ENCODE results near the gene STUM. TPM values are rescaled to one million over a fixed set of nuclear protein-coding genes. Genes with fewer than 3 reads are reported as not detected.
A peak's percentile ranks its signal among the peaks of the same experiment; 100 is the strongest.

STUM gene
- total RNA-seq, 1 donor from 2014 or later, result 0.08 TPM

GRCh38 chr1:226633541-226634165, 85.1 kb downstream of the STUM start:
- TF ChIP-seq CTCF (IDR thresholded peaks at IDR 0.05; ENCODE audit: unreplicated experiment), result no peak
- no peak for DNase-seq (ENCODE audit: low spot score)
- no peaks in the 10 kb centered on the region for H3K9me3 Mint-ChIP-seq (ENCODE audit: unreplicated experiment)
- H3K4me3 Mint-ChIP-seq (ENCODE audit: unreplicated experiment), result no peak overlapping the region
- H3K27ac Mint-ChIP-seq (ENCODE audit: unreplicated experiment), result no peak overlapping the region
- peaks cover 28% of the 10 kb centered on the region for H3K27me3 Mint-ChIP-seq (ENCODE audit: unreplicated experiment)
- peaks cover 33% of the 10 kb centered on the region for H3K4me1 Mint-ChIP-seq (ENCODE audit: unreplicated experiment)
- peaks cover 57% of the 10 kb centered on the region for H3K36me3 Mint-ChIP-seq (ENCODE audit: low read depth, unreplicated experiment)

GRCh38 chr1:226634166-226634588, 85.6 kb downstream of the STUM start:
- TF ChIP-seq CTCF (IDR thresholded peaks at IDR 0.05; ENCODE audit: unreplicated experiment), result peak; percentile 97
- Mint-ChIP-seq H3K9me3 (ENCODE audit: unreplicated experiment) (no peaks in the 10 kb centered on the region), H3K4me1 (ENCODE audit: unreplicated experiment) (peaks cover 33% of the 10 kb centered on the region), H3K27ac (ENCODE audit: unreplicated experiment) (no peak overlapping the region), H3K27me3 (ENCODE audit: unreplicated experiment) (peaks cover 26% of the 10 kb centered on the region), H3K36me3 (ENCODE audit: low read depth, unreplicated experiment) (peaks cover 57% of the 10 kb centered on the region), H3K4me3 (ENCODE audit: unreplicated experiment) (peak overlapping the region; percentile 5)
- DNase-seq (ENCODE audit: low spot score), result peak; percentile 80

- no peak for DNase-seq (ENCODE audit: low spot score)
- Mint-ChIP-seq H3K4me3 (ENCODE audit: unreplicated experiment) (peak overlapping the region; percentile 71), H3K27ac (ENCODE audit: unreplicated experiment) (peak overlapping the region; percentile 64), H3K9me3 (ENCODE audit: unreplicated experiment) (no peaks in the 10 kb centered on the region), H3K4me1 (ENCODE audit: unreplicated experiment) (peaks cover 36% of the 10 kb centered on the region), H3K27me3 (ENCODE audit: unreplicated experiment) (peaks cover 26% of the 10 kb centered on the region), H3K36me3 (ENCODE audit: low read depth, unreplicated experiment) (peaks cover 60% of the 10 kb centered on the region)
- no peak for TF ChIP-seq CTCF (IDR thresholded peaks at IDR 0.05; ENCODE audit: unreplicated experiment)
Measured at GRCh38 chr1:226634611-226635246, 86.2 kb downstream of the STUM start.

- DNase-seq (ENCODE audit: low spot score), result no peak
- H3K9me3 Mint-ChIP-seq (ENCODE audit: unreplicated experiment), result no peaks in the 10 kb centered on the region
- peak overlapping the region; percentile 64 for H3K27ac Mint-ChIP-seq (ENCODE audit: unreplicated experiment)
- TF ChIP-seq CTCF (IDR thresholded peaks at IDR 0.05; ENCODE audit: unreplicated experiment), result no peak
- H3K4me3 Mint-ChIP-seq (ENCODE audit: unreplicated experiment), result peak overlapping the region; percentile 71
- peaks cover 39% of the 10 kb centered on the region for H3K4me1 Mint-ChIP-seq (ENCODE audit: unreplicated experiment)
- H3K36me3 Mint-ChIP-seq (ENCODE audit: low read depth, unreplicated experiment), result peaks cover 55% of the 10 kb centered on the region
- peaks cover 22% of the 10 kb centered on the region for H3K27me3 Mint-ChIP-seq (ENCODE audit: unreplicated experiment)
Measured at GRCh38 chr1:226635456-226635941, 86.9 kb downstream of the STUM start.

GRCh38 chr1:226636847-226637096, 88.2 kb downstream of the STUM start:
- H3K9me3 Mint-ChIP-seq (ENCODE audit: unreplicated experiment), result no peaks in the 10 kb centered on the region
- peaks cover 53% of the 10 kb centered on the region for H3K36me3 Mint-ChIP-seq (ENCODE audit: low read depth, unreplicated experiment)
- DNase-seq (ENCODE audit: low spot score), result no peak
- H3K4me3 Mint-ChIP-seq (ENCODE audit: unreplicated experiment), result peak overlapping the region; percentile 53
- H3K4me1 Mint-ChIP-seq (ENCODE audit: unreplicated experiment), result peaks cover 41% of the 10 kb centered on the region
- no peak for TF ChIP-seq CTCF (IDR thresholded peaks at IDR 0.05; ENCODE audit: unreplicated experiment)
- H3K27ac Mint-ChIP-seq (ENCODE audit: unreplicated experiment), result peak overlapping the region; percentile 24
- H3K27me3 Mint-ChIP-seq (ENCODE audit: unreplicated experiment), result peaks cover 19% of the 10 kb centered on the region

All from endothelial cell (in vitro differentiated cells).